NB4 (cell line): ENCODE data around the gene JAG2.

ENCODE experiments used
- CTCF ChIP-seq: IDR thresholded peaks from one replicate; pipeline ENCODE4 v1.5.1; 2012; ENCODE audit warnings: low read depth, low read length
- MAX ChIP-seq: IDR thresholded peaks from 2 replicates; pipeline ENCODE4 v1.6.1; 2011; ENCODE audit warnings: low read depth, low read length
- MYC ChIP-seq: IDR thresholded peaks from 2 replicates; pipeline ENCODE4 v1.6.1; 2011; ENCODE audit warnings: low read depth, low read length
- POLR2A ChIP-seq: IDR thresholded peaks from 2 replicates; pipeline ENCODE4 v1.6.1; 2011; ENCODE audit warnings: mild to moderate bottlenecking; ENCODE audit not compliant: insufficient read length; ENCODE audit errors: extremely low read depth

DNA sequence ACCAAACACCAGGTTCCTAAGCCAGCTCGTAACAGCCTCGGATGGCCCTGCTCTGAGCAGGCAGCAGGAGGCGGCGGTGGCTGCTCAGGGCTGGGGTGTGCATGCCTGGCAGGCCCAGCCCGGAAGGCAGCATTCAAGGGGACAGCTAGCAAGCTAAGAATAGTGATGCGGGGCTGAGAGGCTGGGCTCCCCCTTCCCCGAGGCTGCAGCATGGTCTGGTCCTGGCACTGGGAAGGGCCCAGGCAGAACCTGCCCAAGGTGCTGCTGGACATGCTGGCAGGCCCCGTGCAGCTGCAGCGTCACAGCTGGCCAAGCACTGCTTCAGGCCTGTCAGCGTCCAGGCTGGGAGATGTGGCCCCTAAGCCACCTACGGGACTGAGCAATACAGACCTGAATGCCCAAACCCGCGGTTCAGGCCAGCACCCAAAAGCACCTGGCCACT, 38.9 kb upstream of the JAG2 start:
- TF ChIP-seq CTCF: peak; percentile 24
- TF ChIP-seq MYC: no peak
- TF ChIP-seq MAX: no peak
- TF ChIP-seq POLR2A: no peak
